ENCODE measurements around the gene BCDIN3D.

The BCDIN3D gene

GRCh38 chr12:49794021-49794420 lies 48.9 kb downstream of the BCDIN3D start:
- DNase-seq (ENCODE audit: low read depth) = no peak
- TF ChIP-seq, protein P1, sequence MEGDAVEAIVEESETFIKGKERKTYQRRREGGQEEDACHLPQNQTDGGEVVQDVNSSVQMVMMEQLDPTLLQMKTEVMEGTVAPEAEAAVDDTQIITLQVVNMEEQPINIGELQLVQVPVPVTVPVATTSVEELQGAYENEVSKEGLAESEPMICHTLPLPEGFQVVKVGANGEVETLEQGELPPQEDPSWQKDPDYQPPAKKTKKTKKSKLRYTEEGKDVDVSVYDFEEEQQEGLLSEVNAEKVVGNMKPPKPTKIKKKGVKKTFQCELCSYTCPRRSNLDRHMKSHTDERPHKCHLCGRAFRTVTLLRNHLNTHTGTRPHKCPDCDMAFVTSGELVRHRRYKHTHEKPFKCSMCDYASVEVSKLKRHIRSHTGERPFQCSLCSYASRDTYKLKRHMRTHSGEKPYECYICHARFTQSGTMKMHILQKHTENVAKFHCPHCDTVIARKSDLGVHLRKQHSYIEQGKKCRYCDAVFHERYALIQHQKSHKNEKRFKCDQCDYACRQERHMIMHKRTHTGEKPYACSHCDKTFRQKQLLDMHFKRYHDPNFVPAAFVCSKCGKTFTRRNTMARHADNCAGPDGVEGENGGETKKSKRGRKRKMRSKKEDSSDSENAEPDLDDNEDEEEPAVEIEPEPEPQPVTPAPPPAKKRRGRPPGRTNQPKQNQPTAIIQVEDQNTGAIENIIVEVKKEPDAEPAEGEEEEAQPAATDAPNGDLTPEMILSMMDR (conservative IDR thresholded peaks at IDR 0.05; ENCODE audit: control insufficient read depth, insufficient read depth, low read depth, low read length) = no peak
- H3K4me3 ChIP-seq (ENCODE audit: control insufficient read depth, low read depth, low read length) = no peak overlapping the region

DNA sequence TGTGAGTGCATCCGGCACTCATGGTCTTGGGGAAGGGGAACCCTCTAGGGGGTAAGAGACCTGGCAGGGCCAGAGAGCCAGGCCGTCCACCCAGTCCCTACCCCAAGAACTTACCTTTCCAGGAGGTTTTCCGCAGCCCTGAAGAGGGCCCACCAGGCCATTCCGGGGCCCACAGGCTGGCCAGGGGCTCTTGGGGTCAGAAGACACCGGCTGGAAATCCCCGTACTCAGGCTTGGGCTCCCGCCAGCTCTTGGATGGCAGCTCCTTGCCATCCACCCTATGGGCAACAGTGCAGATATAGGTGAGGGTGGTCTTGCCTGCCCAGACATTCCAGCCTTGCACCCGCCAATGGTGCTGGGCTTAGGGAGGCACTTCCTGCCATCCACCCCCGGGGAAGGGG lies 49.3 kb downstream of the BCDIN3D start:
- TF ChIP-seq, protein P1 (conservative IDR thresholded peaks at IDR 0.05; ENCODE audit: control insufficient read depth, insufficient read depth, low read depth, low read length) = no peak
- no peak overlapping the region for H3K4me3 ChIP-seq (ENCODE audit: control insufficient read depth, low read depth, low read length)
- DNase-seq (ENCODE audit: low read depth) = no peak

GRCh38 chr12:49792976-49793580 lies 49.8 kb downstream of the BCDIN3D start:
- TF ChIP-seq, protein P1 (conservative IDR thresholded peaks at IDR 0.05; ENCODE audit: control insufficient read depth, insufficient read depth, low read depth, low read length) = no peak
- H3K4me3 ChIP-seq (ENCODE audit: control insufficient read depth, low read depth, low read length) = no peak overlapping the region
- DNase-seq (ENCODE audit: low read depth) = no peak

GRCh38 chr12:49792181-49792970 lies 50.5 kb downstream of the BCDIN3D start:
- H3K4me3 ChIP-seq (ENCODE audit: control insufficient read depth, low read depth, low read length) = no peak overlapping the region
- TF ChIP-seq, protein P1 (conservative IDR thresholded peaks at IDR 0.05; ENCODE audit: control insufficient read depth, insufficient read depth, low read depth, low read length) = no peak
- no peak for DNase-seq (ENCODE audit: low read depth)

DNA sequence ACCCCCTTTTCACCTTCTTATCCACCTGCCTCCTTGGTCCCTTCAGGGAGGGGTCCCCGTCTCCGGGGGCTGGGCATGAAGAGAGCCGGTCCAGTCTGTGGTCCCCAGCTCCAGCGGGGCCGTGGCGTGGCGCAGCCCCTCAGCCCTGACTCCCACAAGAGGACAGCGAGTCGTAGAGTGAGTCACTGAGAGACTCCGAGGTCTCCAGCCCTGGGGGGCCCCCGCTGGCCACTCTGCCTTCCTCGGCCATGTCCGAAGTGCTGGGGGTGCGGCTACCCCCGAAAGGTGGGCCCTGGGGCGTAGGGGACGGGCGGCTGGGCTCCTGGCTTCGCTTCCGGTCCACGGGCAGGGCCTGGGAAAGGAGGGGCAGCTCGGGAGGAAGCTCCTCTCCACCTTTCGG lies 51.2 kb downstream of the BCDIN3D start:
- DNase-seq (ENCODE audit: low read depth) = no peak
- no peak overlapping the region for H3K4me3 ChIP-seq (ENCODE audit: control insufficient read depth, low read depth, low read length)
- TF ChIP-seq, protein P1 (conservative IDR thresholded peaks at IDR 0.05; ENCODE audit: control insufficient read depth, insufficient read depth, low read depth, low read length) = no peak

- H3K4me3 ChIP-seq (ENCODE audit: control insufficient read depth, low read depth, low read length) = no peak overlapping the region
- TF ChIP-seq, protein P1 (conservative IDR thresholded peaks at IDR 0.05; ENCODE audit: control insufficient read depth, insufficient read depth, low read depth, low read length) = no peak
- DNase-seq (ENCODE audit: low read depth) = no peak
Observed at GRCh38 chr12:49790741-49791555, 52.0 kb downstream of the BCDIN3D start.

All from fibroblast of mammary gland (primary cell).